ENCODE results near the gene IL7R.

GRCh38 chr5:35819668-35820067 lies 37.0 kb upstream of the IL7R start:
- TF ChIP-seq CTCF (IDR thresholded peaks at IDR 0.05) (no peak), POLR2AphosphoS5 (IDR thresholded peaks at IDR 0.05) (no peak)

Measured in breast epithelium (tissue), 3 donors.